Activated CD8-positive, alpha-beta memory T cell treated with anti-CD3 and anti-CD28 coated beads, Interleukin-2, amount 50 U/mL, for 4 hours (primary cell): ENCODE data around the gene CLEC16A.

Experiments
- DNase-seq: peaks from one replicate; pipeline ENCODE4 v3.0.0-alpha.2; 2020

The CLEC16A gene

DNA sequence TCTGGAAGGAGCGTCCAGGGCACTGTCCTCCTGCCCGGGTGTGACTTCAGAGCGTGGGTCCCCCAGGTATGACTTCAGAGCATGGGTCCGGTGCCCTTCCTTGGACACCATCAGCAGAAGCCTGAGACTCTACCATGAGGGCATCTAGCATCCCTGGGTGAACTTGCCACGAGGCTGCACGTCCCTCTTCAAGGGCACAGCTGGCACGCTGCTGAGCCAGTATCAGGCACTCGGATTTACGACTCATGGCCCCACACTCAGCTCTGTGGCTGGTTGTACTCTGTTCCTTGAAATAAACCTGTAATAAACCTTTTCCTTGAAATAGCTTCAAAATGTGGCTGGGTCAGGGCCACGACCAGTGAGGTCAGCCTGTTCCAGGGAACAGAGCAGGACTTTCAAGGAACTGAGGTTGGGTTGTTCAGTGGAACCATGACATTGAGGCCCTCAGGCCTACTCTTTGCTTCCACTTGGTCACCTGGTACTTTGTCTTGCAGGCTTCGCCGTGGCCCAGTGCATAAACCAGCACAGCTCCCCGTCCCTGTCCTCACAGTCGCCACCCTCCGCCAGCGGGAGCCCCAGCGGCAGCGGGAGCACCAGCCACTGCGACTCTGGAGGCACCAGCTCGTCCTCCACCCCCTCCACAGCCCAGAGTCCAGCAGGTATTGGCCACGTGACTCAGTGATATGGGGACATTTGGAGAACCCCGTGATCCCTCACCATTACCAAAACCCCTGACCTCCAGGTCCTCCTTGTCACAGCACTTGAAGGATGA is 221.7 kb downstream of the CLEC16A start:
- no peak for DNase-seq

- no peak for DNase-seq
Measured at GRCh38 chr16:11167581-11167980, 223.2 kb downstream of the CLEC16A start.

- DNase-seq = no peak
Measured at GRCh38 chr16:11168386-11169051, 224.2 kb downstream of the CLEC16A start.

DNA sequence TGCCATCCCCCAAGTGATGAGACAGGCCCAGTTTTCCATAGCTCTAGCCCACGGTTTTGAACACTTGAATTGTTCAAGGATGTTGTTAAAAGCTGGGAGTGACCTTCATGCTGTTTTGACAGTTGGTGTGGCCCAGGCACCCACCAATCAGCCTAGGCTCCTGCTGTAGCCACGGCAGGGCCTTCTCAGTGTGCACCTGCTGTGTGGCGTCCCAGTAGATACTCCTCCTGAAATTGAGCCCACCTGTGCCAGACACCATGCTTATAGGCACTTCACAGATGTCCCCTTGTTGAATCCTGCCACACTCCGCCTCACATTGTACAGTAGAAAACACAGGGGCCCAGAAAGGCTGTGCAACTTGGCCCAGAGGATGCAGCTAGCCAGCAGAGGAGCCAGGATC is 225.3 kb downstream of the CLEC16A start:
- no peak for DNase-seq

DNA sequence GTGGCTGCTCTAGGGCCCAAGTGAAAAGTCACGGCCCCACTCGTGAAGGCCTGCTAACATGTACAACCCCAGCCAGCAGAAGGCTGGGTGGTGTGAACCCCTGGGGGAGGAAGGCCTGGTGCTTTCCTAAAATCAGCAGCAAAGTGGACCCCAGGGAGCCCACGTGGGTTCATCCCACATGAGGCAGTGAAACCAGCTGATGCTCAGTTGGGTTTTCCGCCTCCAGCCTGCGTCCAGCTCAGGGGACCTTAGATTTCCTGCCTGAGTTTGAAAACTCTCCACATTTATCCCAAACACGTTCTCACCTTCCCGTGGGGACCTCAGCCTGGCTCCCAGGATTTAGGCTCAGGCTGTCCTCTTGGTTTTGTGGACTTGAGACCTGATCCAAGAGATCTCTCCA is 225.8 kb downstream of the CLEC16A start:
- DNase-seq = no peak

DNA sequence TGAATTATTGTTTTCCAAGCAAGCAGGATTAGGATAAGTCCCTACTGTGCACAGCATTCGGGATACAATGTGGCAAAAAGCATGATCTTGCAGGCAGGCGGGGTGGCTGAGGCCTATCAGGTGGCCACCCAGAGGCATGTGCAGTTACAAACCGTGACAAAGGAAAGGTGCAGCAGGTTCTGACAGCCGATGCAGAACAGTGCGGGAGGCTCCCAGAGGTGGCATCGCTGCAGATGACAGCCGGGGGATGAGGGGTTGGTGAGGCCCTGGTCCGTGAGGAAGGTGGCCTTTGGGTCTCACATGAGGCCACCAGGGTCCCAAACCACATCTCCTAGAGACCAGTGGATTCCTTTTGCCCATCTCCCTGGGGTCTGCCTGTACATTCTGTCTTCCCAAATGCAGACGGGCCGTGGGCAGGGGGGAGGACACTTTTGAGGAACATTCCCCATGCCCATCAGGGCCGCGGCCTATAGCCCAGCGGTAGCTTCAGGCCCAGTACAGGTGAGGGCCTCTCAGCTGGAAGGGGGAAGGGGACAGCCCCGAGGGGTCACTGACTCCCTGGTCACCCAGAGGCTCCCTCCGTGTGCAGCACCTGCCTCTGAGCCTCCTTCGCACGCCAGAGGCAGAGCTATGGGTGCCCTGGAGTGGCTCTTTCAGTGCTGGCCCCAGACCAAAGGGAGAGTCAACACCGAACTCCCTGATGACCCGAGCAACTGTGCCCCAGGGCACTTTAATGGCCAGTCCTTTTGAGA is 226.5 kb downstream of the CLEC16A start:
- no peak for DNase-seq

DNA sequence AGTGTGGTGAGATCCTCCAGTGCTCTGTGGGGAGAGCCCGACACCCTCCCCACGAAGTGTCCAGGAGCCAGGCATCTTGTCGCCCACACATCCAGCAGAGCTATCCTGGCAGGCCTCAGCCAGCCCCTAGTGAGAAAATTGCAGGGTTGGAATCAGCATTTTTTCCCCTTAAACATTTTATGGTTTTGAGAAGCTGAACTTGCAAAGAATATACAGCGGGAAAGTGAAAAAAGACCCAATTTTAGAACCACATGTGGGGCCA is 227.0 kb downstream of the CLEC16A start:
- DNase-seq = no peak

GRCh38 chr16:11171757-11172299 is 227.5 kb downstream of the CLEC16A start:
- no peak for DNase-seq

- DNase-seq = no peak
Measured at GRCh38 chr16:11173426-11173825, 229.1 kb downstream of the CLEC16A start.

- DNase-seq = no peak
Measured at GRCh38 chr16:11174141-11174540, 229.8 kb downstream of the CLEC16A start.

DNA sequence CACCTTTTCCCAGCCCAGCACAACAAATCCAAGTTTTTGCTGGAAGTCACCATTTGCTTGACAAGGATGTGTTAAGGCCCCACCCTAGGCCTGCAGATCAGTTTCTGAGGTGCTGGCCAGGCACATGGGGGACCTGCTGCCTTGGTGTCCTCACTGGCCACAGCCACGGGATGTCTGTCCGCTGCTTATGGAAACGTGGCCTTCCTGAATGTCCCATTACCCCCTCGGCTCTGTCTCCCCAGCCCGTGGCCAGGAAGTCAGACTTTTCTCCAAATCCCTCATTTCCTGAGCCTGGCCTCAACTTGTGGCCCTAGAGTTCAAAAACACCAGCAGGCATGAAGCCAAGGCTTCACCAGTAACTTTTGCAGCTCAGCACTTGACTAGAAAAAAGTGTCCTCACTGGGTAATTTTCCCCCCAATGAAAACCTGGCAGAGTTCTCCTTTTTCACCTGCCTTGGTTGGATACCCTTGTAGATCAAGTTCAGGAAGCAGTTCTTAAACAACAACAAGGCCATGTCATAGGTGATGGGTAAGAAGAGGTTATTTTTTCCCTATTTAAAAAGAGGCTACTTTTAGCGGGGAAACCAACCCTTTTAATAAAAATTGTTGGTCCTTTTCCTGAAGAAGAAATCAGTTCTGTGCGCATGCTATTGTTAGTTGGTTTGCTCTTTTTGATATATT is 230.9 kb downstream of the CLEC16A start:
- no peak for DNase-seq

DNA sequence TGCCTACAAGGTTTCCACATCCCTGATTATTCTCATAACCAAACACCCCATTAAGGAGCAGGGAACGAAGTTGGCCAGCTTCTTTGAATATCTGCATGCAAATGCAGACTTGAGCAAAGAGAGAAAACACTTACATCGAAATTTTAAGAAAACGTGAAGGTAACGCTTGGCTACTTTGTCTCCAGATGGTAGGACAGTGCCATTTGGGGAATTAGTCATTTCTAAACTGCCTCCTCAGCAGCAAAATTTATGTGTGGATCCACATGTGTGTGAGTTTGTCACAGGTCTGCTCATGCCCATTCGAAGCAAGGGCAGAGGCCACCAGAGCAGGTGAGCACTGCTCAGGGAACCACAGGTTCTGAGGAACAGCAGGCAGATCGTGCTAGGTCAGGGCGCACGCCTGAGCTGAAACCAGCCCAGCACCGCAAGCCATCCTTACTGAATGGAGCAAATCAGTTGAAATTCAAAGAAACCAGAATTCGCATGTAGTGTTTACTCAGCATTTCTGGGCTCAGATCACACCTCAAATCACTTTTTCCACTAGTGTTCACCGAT is 231.5 kb downstream of the CLEC16A start:
- DNase-seq = no peak

- DNase-seq = no peak
Measured at GRCh38 chr16:11177578-11178160, 233.3 kb downstream of the CLEC16A start.

DNA sequence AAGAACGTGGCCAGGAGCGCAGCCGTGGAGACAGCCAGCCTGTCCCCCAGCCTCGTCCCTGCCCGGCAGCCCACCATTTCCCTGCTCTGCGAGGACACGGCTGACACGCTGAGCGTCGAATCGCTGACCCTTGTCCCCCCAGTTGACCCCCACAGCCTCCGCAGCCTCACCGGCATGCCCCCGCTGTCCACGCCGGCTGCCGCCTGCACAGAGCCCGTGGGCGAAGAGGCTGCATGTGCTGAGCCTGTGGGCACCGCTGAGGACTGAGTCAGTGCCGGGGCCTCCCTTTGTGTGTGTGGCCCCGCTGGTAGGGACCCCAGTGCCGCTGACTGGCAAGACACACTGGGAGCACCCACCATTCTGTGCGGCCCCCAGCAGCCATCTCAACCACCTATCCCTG is 234.1 kb downstream of the CLEC16A start:
- DNase-seq = no peak

DNA sequence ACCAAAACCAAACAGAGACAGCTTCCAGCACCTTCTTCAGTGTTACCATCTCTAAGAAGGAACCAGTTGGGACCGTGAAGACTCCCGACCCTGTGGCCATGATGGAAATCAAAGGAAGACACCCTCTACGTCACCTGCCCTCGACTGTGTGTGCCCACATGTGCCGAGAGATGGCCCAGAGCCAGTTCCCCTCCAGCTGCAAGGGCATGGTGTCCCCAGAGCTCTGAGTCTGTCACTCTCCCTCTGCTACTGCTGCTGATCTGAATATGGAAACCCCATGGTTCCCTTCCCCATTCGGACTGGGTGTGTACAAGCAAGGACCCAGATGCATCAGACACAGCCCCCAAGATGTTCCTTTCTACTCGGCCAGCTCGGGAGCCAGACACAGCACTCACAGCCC is 235.2 kb downstream of the CLEC16A start:
- no peak for DNase-seq

- DNase-seq = no peak
Measured at GRCh38 chr16:11180489-11180888, 236.1 kb downstream of the CLEC16A start.

DNA sequence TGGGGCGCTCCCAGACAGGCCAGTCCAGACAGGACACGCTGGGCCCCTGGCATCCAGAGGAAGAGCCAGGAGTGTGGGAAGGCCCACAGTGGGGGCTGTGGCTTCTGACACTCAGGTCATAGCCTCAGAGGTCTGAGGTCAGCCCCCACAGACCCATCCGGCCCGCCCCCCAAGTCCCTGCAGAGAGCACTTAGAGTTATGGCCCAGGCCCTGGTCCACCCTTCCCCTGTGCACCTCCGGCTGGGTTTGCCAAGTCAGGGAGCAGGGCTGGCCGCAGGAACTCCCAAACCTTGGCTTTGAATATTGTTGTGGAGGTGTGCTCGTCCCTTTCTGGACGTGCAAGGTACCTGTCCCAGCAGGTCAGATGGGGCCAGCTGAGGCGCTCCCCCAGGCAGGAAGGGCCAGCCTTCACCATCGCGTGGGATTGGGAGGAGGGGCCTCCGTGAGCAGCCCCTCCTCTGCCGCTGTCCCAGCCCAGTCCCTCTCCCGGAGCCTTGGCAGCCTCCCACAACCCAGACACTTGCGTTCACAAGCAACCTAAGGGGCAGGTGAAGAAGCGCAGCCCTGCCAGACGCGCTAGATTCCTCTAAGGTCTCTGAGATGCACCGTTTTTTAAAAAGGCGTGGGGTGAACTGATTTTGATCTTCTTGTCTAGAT is 237.0 kb downstream of the CLEC16A start:
- DNase-seq = no peak

GRCh38 chr16:11181899-11182279 is 237.5 kb downstream of the CLEC16A start:
- DNase-seq = no peak

DNA sequence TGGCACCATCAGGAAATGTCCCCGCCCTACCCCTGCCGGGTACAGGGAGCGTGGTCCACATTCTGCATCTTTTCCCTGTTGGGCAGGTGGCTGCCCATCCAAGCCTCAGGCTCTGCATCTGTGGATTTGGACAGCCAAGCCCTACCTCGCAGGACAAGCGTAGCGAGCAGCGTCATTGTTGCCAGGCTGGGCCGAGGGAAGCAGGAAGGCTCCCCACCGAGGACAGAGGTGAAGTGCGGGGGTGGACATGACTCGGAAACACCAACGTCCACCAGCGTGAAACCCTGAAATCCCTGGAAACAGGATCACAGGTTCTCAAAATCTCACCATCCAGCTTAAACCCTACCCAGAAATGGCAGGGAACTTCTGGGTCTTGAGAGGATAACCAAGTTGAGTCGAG is 238.0 kb downstream of the CLEC16A start:
- DNase-seq = no peak

- DNase-seq = no peak
Measured at GRCh38 chr16:11183035-11183812, 238.9 kb downstream of the CLEC16A start.

DNA sequence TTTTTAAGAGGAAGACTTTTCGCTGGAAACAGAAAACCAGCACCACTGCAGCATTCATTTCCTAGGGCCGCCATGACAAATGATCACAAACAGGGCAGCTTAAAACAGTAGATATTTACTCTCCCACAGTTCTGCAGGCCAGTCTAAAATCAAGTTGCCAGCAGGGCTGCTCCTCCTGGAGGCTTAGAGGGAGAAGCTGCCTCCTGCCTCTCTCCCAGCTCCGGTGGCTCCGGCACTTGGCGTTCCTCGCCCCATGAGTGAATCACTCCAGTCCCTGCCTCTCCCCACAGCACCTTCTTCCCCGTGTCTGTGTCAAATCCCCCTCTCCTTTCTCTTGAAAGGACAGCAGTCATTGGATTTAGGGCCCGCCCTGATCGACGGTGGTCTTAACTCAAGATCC is 239.6 kb downstream of the CLEC16A start:
- DNase-seq = no peak
